HG03066 (cell line): ENCODE measurements around the gene PPIF.
A peak's percentile ranks its signal among the peaks of the same experiment; 100 is the strongest.

Experiments used
- ATAC-seq: cut with Tn5 transposase; IDR thresholded peaks from one replicate; pipeline ENCODE4 v1.9.1; 2021; ENCODE audit warnings: low read depth; ENCODE audit not compliant: unreplicated experiment

The PPIF gene

DNA sequence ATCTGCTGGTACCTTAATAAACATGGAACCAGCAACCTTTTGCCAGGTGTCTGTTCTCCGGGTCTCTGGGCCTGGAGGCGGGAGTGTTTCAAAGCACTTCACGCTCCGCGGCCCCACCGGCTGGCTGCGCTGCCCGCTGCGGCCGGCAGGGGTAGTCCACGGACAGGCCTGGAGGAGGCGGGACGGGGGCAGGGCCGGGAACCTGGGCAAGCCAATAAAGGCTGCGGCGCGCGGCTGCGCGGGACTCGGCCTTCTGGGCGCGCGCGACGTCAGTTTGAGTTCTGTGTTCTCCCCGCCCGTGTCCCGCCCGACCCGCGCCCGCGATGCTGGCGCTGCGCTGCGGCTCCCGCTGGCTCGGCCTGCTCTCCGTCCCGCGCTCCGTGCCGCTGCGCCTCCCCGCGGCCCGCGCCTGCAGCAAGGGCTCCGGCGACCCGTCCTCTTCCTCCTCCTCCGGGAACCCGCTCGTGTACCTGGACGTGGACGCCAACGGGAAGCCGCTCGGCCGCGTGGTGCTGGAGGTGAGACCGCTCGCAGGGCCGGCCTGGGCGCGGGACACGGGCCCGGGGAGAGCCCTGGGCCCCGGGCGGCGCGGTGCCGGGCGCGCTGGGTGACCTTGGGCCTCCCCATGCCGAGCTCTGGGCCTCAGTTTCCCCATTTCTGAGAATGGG, at the start of gene PPIF:
Gene PPIF (plus strand): TSS at position 244 of the 668 bp plus-strand sequence. CDS start 80 bp downstream, at position 324.
- peak; percentile 74 for ATAC-seq

DNA sequence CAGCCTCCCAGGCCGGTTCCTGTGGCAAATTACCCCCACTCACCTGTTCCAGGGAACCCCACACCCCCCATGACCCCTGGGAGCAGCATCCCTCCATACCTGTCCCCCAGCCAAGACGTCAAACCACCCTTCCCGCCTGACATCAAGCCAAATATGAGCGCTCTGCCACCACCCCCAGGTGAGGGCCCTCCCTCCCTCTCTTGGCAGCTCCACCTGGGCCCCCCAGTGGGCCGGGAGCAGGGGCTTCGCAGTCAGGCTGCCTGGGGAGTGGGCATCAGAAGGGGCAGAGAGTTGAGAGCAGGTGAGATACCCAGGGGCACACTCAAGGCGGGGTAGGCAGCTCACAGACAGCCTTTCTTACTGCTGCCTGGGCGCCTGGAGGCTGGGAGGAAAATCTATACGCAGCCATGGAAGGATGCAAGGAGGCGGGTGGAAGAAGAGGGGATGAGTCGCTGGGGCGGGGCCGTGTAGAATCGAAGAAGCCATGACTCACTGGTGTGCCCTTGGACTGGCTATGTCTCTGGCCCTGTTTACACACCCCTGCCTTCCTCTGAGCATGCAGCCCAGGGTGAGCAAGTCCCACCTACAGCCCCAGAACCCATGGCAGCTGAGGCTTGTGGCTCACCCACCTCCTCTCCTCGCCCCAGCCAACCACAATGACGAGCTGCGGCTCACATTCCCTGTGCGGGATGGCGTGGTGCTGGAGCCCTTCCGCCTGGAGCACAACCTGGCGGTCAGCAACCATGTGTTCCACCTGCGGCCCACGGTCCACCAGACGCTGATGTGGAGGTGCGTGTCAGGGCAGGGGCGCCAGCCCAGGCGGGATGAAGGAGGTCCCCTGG, 48.6 kb upstream of the PPIF start:
- no peak for ATAC-seq

DNA sequence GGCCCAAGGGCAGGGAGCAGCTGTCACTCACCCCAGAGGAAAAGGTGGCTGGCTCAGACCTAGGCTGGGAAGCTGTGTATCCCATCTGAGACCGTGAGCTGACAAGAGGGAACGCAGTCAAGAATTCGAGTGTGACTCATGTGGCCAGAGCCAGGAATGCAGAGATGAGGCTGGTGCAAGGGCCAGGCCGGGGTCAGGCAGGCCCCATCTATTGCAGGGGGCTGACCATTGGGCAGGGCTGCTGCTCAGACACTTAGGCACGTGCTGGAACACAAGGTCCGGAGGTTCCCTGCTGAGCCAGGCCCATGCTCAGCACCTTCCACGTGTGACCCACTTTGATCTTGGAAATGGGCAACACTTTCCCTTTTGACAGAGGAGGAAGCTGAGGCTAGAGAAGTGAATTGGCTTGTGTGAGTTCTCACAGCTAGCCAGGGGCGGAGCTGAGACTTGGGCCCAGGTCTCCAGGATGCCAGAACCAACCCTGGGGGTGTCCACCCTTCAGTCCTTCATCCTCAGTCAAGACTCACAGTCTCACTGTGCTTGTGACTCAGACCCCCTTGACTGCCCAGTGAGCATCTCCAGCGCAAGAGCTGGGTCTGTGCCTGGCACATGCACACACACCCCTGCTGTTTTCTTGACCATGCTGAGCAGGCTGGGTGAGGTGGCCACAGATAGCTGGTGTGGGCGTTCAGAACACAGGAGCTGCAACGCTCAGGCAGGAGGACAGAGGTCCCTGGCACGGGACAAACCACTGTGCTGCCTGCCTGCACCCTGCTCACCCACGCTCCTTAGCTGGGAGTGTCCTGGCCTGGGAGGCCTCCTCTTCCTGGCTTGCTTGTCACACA, 47.6 kb upstream of the PPIF start:
- ATAC-seq, result no peak

DNA sequence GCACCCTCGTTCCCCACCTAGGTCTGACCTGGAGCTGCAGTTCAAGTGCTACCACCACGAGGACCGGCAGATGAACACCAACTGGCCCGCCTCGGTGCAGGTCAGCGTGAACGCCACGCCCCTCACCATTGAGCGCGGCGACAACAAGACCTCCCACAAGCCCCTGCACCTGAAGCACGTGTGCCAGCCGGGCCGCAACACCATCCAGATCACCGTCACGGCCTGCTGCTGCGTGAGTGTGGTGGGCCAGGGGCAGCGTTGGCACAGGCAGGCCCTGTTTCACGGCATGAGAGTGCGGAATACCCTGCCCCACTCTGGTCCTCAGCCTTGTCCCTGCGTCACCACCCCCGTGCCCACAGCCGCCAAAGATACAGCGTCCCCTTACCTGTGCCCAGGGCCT, 46.6 kb upstream of the PPIF start:
- ATAC-seq, result no peak

DNA sequence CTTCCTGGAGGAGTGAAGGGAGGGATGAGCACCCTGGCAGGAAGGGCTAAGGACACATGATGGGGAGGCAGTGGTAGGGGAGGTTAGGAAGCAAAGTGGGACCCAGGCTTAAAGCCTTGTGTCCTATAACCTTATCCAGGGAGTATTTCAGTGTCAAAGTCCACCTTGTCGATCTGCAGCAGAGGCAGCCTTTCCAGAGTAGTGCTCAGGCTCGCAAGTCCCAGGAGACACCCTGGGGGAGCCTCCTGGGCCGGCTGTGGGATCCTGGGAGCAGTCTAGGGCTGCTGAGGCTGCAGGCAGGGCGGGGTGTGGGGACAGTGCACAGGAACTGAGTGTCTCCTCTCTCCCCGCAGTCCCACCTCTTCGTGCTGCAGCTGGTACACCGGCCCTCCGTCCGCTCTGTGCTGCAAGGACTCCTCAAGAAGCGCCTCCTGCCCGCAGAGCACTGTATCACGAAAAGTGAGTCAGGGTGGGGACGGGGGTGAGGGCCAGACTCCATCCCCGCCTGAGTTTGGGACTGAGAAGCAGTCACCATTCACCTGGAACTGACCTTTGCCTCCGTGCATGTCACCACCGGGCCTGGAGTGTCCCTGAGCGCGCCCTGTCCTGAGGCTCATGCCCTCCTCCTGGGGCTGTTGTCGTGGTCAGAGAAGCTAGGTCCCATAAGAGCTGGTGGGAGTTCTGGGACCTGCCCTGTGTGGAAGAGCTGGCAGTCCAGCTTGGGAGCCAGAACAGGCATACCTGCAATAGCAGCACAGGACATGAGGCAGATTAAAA, 45.3 kb upstream of the PPIF start:
- no peak for ATAC-seq

DNA sequence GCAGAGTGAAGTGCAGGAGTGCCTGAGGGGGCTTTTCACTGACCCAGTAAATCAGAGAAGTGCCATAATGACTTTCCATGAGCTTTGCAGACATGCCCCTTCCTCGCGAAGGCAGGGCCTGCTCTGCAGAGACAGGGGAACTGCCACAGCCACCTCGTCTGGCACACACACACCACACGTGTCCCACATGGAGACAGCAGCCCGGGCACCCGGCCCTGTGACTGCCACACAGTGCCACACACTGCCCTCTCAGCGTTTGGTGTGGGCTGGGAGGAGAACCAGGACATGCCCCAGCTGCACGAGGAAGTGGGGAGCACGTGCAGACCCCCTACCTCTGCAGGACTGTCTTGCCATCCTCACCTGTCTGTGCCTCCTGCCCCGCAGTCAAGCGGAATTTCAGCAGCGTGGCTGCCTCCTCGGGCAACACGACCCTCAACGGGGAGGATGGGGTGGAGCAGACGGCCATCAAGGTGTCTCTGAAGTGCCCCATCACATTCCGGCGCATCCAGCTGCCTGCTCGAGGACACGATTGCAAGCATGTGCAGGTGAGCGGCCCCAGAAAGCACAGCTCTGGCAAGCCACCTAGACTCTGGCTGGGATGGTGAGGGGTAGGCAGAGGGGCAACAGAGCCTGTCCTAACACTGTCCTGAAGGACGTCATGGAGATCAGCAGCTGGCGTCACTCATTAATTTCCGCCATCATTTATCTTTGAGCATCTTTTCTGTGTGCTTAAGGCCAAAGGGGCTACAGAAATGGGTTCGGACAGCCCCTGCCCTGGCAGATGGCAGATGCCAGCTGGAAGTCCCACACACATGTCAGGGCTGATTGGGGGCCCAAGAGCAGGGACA, 43.4 kb upstream of the PPIF start:
- no peak for ATAC-seq

DNA sequence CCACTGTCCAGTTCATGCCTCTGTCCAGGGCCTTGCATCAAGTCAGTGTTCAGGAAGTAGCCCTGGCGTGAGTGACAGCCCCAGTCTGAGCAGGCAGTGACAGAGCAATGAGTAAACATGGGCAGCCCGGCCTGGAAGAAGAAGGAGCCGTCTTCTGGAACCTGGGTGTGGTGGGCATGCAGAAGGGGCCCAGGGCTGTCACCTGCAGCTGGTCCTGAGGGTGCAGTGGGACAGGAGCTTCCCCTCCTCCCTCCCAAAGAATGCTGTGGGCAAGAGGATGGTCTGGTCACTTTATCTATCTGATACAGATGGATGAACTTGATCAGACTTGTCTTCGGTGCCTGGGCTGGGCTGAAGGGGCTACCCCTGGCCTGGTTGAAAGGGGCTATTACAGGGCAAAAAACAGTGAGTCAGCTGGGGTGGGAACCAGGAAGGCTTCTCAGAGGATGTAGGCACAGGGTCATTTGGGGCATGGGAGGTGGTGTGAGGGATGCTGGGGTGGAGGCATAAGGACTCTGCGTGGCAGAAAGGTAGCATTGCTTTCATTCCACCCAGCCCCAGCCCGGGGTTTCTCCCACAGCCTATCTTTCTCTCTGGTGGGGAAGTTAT, 42.7 kb upstream of the PPIF start:
- ATAC-seq, result no peak

DNA sequence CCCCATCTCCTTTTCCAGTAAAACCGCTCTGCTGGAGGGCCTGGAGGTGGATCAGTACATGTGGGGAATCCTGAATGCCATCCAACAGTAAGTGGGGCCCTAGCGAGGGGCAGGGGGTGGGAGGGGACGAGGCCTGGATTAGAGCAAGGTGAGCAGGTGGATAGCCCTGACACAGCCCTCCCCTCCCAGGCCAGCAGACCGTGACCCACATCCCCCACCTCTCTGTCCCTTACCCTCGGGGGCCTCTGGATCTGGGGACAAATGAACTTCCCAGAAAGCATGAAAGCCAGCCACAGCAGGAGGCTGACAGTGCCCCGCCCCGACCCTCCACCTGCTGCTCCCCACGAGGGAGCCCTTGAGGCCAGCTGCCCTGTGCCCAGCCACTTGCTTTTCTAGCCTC, 41.8 kb upstream of the PPIF start:
- no peak for ATAC-seq

DNA sequence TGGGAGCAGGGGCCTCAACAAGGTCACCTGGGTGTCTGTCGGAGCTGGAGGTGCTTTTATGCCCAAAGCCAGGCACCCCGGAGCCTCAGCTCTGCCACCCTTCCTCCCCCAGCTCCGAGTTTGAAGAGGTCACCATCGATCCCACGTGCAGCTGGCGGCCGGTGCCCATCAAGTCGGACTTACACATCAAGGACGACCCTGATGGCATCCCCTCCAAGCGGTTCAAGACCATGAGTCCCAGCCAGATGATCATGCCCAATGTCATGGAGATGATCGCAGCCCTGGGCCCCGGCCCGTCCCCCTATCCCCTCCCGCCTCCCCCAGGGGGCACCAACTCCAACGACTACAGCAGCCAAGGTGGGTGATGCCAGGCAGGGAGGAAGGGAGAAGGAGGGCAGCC, 41.3 kb upstream of the PPIF start:
- ATAC-seq, result no peak

DNA sequence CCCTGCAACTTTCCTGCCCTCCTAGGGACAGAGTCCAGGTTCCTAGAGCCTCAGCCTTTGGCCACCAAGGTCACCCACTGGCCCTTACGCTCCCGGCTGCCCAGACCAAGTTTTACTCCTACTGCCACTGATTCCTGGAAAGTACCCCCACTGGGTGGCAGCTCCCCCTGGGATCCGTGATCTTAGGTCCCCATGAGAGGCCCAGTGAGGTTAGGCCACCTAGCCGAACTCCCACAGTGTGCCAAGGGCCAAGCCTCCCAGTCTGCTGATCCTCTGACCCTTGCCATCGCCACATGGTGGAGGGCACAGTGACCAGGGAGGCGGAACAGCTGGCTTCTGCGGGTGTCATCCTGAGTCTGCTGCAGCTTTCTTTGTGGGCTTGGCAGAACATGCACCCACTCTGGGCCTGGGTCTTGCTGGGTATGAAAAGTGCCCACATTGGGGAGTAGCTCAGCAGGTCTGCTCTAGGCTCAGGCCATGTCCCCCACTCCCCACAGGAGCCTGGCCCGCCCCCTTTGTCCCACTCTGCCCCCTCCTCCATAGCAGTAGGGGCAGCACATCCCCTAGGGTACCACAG, 40.5 kb upstream of the PPIF start:
- no peak for ATAC-seq

DNA sequence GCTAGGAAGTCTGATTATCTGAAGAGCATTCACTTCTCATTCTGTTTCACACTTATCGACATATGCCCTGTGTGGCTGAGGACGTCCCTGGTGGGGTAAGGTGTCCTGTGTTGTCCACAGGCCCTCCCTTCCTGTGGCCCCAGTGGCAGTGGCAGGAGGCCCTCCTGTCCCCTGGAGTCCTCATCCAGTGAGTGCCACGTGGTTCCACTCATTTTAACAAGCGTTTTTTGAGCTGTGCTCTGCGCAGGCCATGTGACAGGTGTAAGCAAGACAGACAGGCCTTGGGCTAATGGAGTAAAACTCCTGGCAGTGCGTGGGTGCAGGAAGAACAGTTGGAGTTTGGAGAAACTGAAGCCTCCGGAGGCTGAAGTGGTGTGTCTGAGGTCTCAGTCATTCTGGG, 39.3 kb upstream of the PPIF start:
- no peak for ATAC-seq

DNA sequence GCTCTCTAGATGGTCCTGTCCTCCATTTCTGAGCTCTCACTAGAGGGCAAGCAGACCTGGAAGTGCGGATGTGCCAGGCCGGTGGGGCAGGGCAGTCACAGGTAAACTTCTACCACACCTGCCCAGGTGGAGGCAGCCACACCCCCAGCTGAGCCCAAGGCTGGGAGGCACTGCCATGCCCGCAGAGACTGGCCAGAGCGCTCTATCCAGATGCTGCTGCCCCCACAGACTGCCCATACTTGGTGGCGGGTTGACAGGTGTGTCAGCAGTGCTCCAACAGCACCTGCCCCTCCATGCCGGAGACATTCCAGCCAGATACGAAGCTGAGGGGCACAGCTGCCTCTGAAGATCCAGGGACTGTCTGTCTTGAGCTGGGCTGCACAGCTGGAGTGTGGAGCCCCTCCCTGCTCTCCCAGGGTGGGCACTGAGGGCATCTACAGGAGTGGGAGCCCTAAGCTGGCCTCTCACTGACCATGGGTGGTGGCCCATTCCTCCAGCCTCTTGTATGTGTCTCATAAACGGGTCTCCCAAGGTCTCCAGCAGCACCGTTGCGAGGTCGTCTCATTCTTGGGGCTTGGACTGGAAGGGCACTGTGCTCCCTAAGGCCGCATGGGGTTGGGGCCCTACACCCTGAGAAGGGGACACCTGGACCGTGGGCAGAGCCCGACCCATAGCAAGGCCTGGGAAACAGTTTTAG, 38.2 kb upstream of the PPIF start:
- ATAC-seq, result no peak

DNA sequence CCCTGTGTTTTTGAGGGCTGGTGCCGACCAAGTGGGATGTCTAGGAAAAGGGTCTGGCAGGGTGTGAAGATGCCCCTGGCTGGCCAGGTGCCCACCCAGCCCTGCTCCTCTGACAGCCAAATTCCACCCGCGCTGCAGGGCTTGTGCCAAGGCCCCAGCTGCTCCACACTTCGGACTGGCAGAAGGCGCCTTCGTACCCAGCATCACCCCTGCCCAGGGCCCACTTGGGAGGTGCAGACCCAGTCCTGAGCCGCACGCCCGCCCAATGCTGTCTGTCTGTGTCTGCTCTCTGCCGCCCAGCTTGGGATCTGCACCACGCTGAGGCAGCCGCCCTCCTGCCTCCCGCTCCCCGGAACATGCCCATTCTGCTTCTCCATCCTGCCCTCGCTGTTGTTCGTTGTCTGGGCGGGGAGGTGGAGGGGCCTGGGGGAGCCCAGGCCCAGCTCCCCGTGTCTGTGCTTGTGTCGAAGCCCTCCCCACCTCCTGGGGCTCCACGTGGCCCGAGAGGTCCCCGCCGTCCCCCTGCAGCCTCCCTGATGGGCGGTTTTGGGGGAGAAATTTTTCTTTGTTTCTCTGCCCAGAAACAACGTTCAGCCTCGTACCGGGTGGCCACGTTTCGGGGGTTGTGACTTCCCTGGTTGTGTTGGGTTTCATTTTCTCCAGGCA, 36.9 kb upstream of the PPIF start:
- ATAC-seq, result no peak

DNA sequence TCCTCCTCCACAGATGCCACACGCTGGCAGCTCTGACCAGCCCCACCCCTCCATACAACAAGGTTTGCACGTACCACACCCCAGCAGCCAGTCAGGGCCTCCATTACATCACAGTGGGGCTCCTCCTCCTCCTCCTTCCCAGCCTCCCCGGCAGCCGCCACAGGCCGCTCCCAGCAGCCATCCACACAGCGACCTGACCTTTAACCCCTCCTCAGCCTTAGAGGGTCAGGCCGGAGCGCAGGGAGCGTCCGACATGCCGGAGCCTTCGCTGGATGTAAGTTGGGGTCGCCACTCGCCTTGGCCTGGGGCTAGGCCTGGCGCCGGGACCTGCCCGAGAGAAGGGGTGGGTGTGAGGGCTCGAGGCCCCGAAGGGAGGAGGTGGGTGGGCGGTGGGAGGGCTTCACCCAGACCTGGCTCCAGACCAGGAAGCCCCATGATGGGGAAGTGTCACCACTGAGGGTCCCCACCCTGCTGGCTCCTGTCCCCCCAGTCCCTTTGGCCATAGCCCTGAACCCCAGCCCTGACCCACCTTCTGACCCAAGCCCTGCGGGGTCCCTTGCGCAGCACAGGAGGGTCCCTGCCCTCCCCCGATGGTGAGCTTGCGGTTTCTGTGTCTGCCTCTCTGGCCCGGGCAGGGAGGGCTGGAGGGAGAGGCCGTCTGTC, 36.2 kb upstream of the PPIF start:
- no peak for ATAC-seq

DNA sequence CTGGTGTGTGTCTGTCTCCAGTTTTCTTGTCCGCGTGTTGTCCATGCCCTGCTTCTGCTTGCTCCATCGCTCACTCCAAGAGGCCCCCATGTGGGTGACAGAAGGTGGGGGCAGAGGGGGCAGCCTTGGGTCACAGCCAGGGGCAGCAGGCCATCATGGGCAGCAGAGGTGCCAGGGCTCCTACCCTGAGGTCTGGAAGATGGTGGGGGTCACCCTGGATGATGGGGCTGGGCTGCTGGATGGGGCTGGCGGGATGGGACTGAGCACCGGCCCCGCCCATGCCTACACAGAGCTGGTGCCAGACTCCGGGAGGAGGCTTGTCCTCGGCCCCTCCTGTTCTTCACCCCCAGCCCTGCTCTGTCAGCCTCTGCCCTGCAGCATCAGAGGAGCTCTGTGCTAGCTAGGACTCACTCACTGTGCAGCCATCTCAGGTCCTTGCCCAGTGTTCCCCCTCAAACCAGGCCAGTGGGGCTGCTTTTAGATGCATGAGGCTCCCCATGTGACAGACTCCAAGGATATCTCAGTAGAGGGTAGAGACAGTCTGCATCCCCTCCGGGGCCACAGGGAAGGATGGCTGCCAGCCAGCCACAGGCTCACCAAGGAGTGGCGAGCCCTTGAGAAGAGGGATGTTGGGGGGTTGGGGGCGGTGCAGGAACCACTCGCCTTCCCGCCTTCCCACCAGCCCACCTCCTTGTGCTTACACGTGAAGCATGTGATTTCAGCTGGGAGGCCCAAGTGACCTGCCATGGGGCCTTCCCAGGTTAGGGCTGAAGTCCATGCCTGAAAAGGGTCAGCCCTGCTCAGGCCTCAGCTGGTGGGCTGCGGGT, 35.5 kb upstream of the PPIF start:
- no peak for ATAC-seq

DNA sequence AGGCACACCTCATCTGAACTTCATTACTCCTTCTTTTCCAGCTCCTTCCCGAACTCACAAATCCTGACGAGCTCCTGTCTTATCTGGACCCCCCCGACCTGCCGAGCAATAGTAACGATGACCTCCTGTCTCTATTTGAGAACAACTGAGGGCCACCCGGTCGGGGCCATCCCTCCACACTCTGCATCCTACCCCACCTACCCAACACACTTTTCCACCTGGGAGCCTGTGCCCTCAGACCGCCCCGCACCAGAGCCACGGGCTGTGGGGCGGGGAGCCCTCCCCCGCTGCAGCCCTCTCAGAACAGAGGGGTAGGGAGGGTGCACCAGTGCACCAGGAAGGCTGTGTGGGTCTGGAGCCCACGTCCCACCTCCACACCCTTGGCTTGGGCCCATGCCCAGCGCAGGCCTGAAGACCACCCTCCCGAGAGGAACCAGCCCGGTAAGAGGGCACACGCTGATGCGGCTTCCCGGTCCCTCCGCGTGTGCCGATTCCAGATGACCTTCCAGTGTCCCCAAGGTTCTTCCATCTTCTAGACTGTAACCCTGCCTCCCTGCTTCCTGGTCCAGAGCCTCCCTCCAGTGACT, 34.6 kb upstream of the PPIF start:
- ATAC-seq, result no peak
